GM12878 (cell line): ENCODE data around the gene MVP. TPM values are rescaled to one million over a fixed set of nuclear protein-coding genes. Genes with fewer than 3 reads are reported as not detected.
A peak's percentile ranks its signal among the peaks of the same experiment; 100 is the strongest.

Experiments used
- ASH2L ChIP-seq: fragments of 300-600, 200-600 bp; sonication (generic); IDR thresholded peaks from 2 replicates; pipeline ENCODE4 v1.6.1; 2017; ENCODE audit warnings: low read depth, mild to moderate bottlenecking, borderline replicate concordance
- ATF7 ChIP-seq: fragments of 450-650 bp; IDR thresholded peaks from 2 replicates; pipeline ENCODE4 v1.6.1; 2016; ENCODE audit warnings: low read depth, mild to moderate bottlenecking
- CHD1 ChIP-seq: IDR thresholded peaks from 2 replicates; pipeline ENCODE4 v1.6.1; 2012; ENCODE audit warnings: low read depth, low read length, improper control_type of control experiment
- EED ChIP-seq: sonication (generic); IDR thresholded peaks from 2 replicates; pipeline ENCODE4 v1.6.1; 2016; ENCODE audit warnings: antibody characterized with exemption, low read depth
- EP300 ChIP-seq, 2 experiments: fragments of 150-350 bp in 1 of 2; IDR thresholded peaks; 2 replicates each; pipeline ENCODE4 v1.6.1; 2011 to 2012; ENCODE audit warnings: low read depth in 2 of 2, low read length in 2 of 2, borderline replicate concordance in 1 of 2, improper control_type of control experiment in 1 of 2, inconsistent platforms in 1 of 2; ENCODE audit not compliant: control insufficient read depth in 1 of 2
- EZH2 ChIP-seq: IDR thresholded peaks from 2 replicates; pipeline ENCODE4 v1.6.1; 2012; ENCODE audit warnings: low read depth, mild to moderate bottlenecking, control low read depth, inconsistent platforms, low read length, borderline replicate concordance; ENCODE audit not compliant: control insufficient read depth
- GATAD2B ChIP-seq: fragments of 450-650 bp; conservative IDR thresholded peaks from 2 replicates; pipeline ENCODE4 v1.6.1; 2017; ENCODE audit warnings: low read depth, mild to moderate bottlenecking, moderate library complexity
- IKZF1 ChIP-seq: fragments of 450-650 bp; conservative IDR thresholded peaks from 2 replicates; pipeline ENCODE4 v1.6.1; 2017; ENCODE audit warnings: antibody characterized with exemption, mild to moderate bottlenecking
- KLF5 ChIP-seq: fragments of 450-650 bp; IDR thresholded peaks from 2 replicates; pipeline ENCODE4 v1.6.1; 2014; ENCODE audit warnings: mild to moderate bottlenecking; ENCODE audit not compliant: partially characterized antibody
- MTA2 ChIP-seq: fragments of 450-650 bp; IDR thresholded peaks from 2 replicates; pipeline ENCODE4 v1.6.1; 2016; ENCODE audit warnings: low read depth, mild to moderate bottlenecking, moderate library complexity
- MXI1 ChIP-seq: fragments of 150-350 bp; IDR thresholded peaks from 2 replicates; pipeline ENCODE4 v1.6.1; 2011; ENCODE audit warnings: low read depth, mild to moderate bottlenecking, inconsistent platforms, low read length, improper control_type of control experiment
- MYC ChIP-seq: IDR thresholded peaks from 2 replicates; pipeline ENCODE4 v1.6.1; 2011; ENCODE audit warnings: mild to moderate bottlenecking, low read length, moderate library complexity, inconsistent platforms; ENCODE audit not compliant: insufficient read depth, insufficient replicate concordance, insufficient read length, severe bottlenecking
- NFYA ChIP-seq: IDR thresholded peaks from 2 replicates; pipeline ENCODE4 v1.6.1; 2011; ENCODE audit warnings: low read depth, mild to moderate bottlenecking, low read length, improper control_type of control experiment, borderline replicate concordance
- PAX5 ChIP-seq: IDR thresholded peaks from 2 replicates; pipeline ENCODE4 v1.6.1; 2011; ENCODE audit warnings: low read depth, low read length, borderline replicate concordance
- PAX8 ChIP-seq: fragments of 450-650 bp; IDR thresholded peaks from 2 replicates; pipeline ENCODE4 v1.6.1; 2017; ENCODE audit warnings: mild to moderate bottlenecking, moderate library complexity
- POLR2AphosphoS5 ChIP-seq: IDR thresholded peaks from 2 replicates; pipeline ENCODE4 v1.6.1; 2011; ENCODE audit warnings: mild to moderate bottlenecking, low read length, inconsistent platforms
- POU2F2 ChIP-seq: IDR thresholded peaks from 3 replicates; pipeline ENCODE4 v1.6.1; 2011; ENCODE audit warnings: low read depth, mild to moderate bottlenecking, low read length, borderline replicate concordance
- RB1 ChIP-seq: fragments of 450-650 bp; formaldehyde crosslinking; IDR thresholded peaks from 2 replicates; pipeline ENCODE4 v1.6.1; 2017; ENCODE audit warnings: mild to moderate bottlenecking, borderline replicate concordance
- RCOR1 ChIP-seq: conservative IDR thresholded peaks from 2 replicates; pipeline ENCODE4 v1.6.1; 2012; ENCODE audit warnings: low read depth, low read length, improper control_type of control experiment
- SPI1 ChIP-seq: IDR thresholded peaks from 2 replicates; pipeline ENCODE4 v1.6.1; 2011; ENCODE audit warnings: low read depth, mild to moderate bottlenecking, low read length, moderate library complexity, borderline replicate concordance; ENCODE audit not compliant: insufficient read depth
- STAT3 ChIP-seq: IDR thresholded peaks from 2 replicates; pipeline ENCODE4 v1.6.1; 2011; ENCODE audit warnings: low read depth, low read length, improper control_type of control experiment
- SUZ12 ChIP-seq: fragments of 200-600 bp; sonication (generic); IDR thresholded peaks from one replicate; pipeline ENCODE4 v1.6.1; 2018; ENCODE audit warnings: antibody characterized with exemption, mild to moderate bottlenecking; ENCODE audit not compliant: unreplicated experiment
- TARDBP ChIP-seq: IDR thresholded peaks from 2 replicates; pipeline ENCODE4 v1.6.1; 2016; ENCODE audit warnings: borderline replicate concordance
- WRNIP1 ChIP-seq: IDR thresholded peaks from 2 replicates; pipeline ENCODE4 v1.6.1; 2011; ENCODE audit warnings: low read depth, low read length, improper control_type of control experiment, borderline replicate concordance
- polyA plus RNA-seq, 11 experiments: library from polyadenylated mRNA; depleted of rRNA in 4 of 11; unstranded in 6 of 11; stranded (reverse) in 5 of 11; fragments of >200 nt; fragmentation: Nextera tagmentation in 4 of 11; fragmentation: Illumina TruSeq in 1 of 11; extraction: Ambion mirVana in 4 of 11; extraction: Trizol in 1 of 11; gene quantifications; 1 replicate in 1 of 11; 2 replicates in 10 of 11; pipeline versions ENCODE4 v1.2.1 to v1.2.3, GENCODE V29; 2011 to 2016; ENCODE audit warnings: inconsistent platforms in 2 of 11, missing spikeins in 2 of 11, low read depth in 1 of 11
- total RNA-seq, 4 experiments: library from RNA; depleted of rRNA in 3 of 4; stranded (reverse); fragments of >200 nt in 3 of 4; fragmentation: Illumina TruSeq in 1 of 4; extraction: Trizol in 1 of 4; gene quantifications; 2 replicates each; pipeline versions ENCODE4 v1.2.1 to v1.2.3, GENCODE V29; 2013 to 2021
- TF ChIP-seq, protein P1 (sequence below): fragments of 450-650 bp; IDR thresholded peaks from 2 replicates; pipeline ENCODE4 v1.6.1; 2017; ENCODE audit warnings: low read depth, mild to moderate bottlenecking, moderate library complexity
- TF ChIP-seq, protein P2 (sequence below): IDR thresholded peaks from 2 replicates; pipeline ENCODE4 v1.6.1; 2012; ENCODE audit warnings: low read depth, low read length, improper control_type of control experiment

MVP gene
- total and polyA plus RNA-seq, 10 of the 15 experiments (the other 5 are each of a cell fraction or from before 2014, with no cell fraction given): 0.98 to 74.2 (median 54.7) TPM

DNA sequence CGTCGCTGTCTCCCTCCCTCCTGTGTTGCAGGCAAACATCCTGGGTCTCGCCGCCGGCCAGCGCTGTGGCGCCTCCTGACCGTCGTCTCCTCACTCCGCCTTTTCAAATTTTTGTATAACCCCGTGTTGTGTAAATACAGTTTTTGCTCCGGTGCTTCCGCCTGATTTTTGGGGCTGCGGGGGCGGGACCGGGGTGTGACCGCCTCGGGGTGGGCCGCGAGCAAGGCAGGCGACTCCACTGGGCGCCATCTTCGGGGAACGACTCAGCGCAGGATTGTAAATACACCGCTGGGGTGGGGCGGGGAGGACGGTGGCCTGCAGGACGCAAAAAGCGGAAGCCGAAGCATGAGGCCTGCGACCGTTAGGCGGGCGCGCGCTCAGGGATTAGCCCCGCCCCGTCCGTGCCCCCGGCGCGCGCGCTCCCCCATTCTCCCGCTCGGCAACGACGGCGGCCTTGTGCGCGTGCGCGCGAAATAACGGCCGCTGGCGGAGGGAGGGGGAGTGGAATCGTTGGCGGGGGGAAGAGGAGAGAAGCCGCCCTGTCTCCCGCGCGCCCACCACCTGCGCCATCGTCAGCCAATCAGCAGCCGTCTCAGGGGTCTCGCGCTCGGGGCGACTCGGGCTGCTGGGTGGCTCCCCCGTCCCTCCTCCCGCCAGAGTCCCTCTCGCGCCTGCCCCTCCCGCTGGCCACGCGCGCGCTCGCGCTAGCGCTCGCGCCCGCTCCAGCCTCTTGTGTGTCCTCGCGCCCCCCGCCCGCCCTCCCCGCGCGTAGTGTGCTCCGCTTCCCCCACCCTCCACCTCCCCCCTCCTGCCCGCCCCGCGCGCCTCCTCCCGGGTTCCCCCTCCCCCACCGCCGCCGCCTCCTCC, 14.8 kb upstream of the MVP start (continued):
- TF ChIP-seq RCOR1: no peak
- peak; percentile 87 for TF ChIP-seq MXI1
- no peak for TF ChIP-seq EZH2
- TF ChIP-seq MYC: peak; percentile 73
- TF ChIP-seq PAX8: no peak
- peak; percentile 88; the same call in 1 of the 2 replicates for TF ChIP-seq CHD1
- TF ChIP-seq TARDBP: 0 out of 2 replicates have a peak, but pooled peaks have one; percentile 73
- no peak for TF ChIP-seq NFYA
- peak; percentile 29 for TF ChIP-seq KLF5
- TF ChIP-seq ASH2L: no peak
- peak; percentile 79; the same call in 1 of the 2 replicates for TF ChIP-seq RB1
- TF ChIP-seq, protein P1, sequence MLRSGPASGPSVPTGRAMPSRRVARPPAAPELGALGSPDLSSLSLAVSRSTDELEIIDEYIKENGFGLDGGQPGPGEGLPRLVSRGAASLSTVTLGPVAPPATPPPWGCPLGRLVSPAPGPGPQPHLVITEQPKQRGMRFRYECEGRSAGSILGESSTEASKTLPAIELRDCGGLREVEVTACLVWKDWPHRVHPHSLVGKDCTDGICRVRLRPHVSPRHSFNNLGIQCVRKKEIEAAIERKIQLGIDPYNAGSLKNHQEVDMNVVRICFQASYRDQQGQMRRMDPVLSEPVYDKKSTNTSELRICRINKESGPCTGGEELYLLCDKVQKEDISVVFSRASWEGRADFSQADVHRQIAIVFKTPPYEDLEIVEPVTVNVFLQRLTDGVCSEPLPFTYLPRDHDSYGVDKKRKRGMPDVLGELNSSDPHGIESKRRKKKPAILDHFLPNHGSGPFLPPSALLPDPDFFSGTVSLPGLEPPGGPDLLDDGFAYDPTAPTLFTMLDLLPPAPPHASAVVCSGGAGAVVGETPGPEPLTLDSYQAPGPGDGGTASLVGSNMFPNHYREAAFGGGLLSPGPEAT: peak; percentile 93
- TF ChIP-seq MTA2: no peak
- TF ChIP-seq POLR2AphosphoS5: peak; percentile 87; the same call in 1 of the 2 replicates
- peak; percentile 81 for TF ChIP-seq IKZF1
- TF ChIP-seq WRNIP1: no peak
- no peak for TF ChIP-seq EED
- TF ChIP-seq POU2F2: peak; percentile 71; the same call in 2 of the 3 replicates
- no peak; the same call in 1 of the 2 replicates for TF ChIP-seq ATF7
- no peak; the same call in 1 of the 2 replicates for TF ChIP-seq PAX5
- TF ChIP-seq SPI1: peak; percentile 70
- TF ChIP-seq GATAD2B: peak; percentile 75; the same call in 1 of the 2 replicates
- TF ChIP-seq, protein P2, sequence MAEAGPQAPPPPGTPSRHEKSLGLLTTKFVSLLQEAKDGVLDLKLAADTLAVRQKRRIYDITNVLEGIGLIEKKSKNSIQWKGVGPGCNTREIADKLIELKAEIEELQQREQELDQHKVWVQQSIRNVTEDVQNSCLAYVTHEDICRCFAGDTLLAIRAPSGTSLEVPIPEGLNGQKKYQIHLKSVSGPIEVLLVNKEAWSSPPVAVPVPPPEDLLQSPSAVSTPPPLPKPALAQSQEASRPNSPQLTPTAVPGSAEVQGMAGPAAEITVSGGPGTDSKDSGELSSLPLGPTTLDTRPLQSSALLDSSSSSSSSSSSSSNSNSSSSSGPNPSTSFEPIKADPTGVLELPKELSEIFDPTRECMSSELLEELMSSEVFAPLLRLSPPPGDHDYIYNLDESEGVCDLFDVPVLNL: peak; percentile 56; the same call in 1 of the 2 replicates
- TF ChIP-seq SUZ12: no peak
- peak; percentile 46 to 79; a peak in 2 of 4 replicates for TF ChIP-seq EP300 (IDR thresholded peaks at IDR 0.05; ENCODE audit: borderline replicate concordance in 1 of 2, control insufficient read depth in 1 of 2, low read depth in 2 of 2, low read length in 2 of 2)
- no peak for TF ChIP-seq STAT3
